OCI-LY1 (cell line): Measurements from ENCODE around the gene OR1B1.

Experiments used
- EZH2 ChIP-seq: fragments of 200-600 bp; sonication (generic), shearing (Covaris generic); IDR thresholded peaks from 2 replicates; pipeline ENCODE4 v1.8.0; 2017; ENCODE audit warnings: borderline replicate concordance, mixed run types, mild to moderate bottlenecking, antibody characterized with exemption, low read length, moderate library complexity, mixed read lengths
- TF ChIP-seq, protein P1 (sequence below): fragments of 200-600 bp; sonication (generic), shearing (Covaris generic); IDR thresholded peaks from 2 replicates; pipeline ENCODE4 v1.5.1; 2017; ENCODE audit warnings: mild to moderate bottlenecking, antibody characterized with exemption, low read length, moderate library complexity, mixed read lengths

DNA sequence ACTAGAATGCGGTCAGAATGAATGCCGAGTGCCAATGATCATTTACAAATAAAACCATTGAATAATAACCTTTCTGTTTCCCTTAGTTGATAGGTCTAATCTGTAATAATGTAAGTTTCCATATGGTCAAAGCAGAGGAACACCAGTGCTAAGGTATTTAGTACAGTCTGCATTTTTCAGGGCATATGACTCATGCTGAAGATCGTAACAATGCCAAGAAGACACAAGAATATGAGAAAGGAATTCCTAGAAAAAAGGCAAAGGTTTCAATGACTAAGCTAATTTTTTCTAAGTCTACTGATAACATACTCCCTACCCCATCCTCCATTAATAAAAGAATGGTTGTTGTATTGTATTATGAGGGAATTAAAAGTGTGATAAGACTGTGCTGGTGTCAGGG is 77.1 kb downstream of the OR1B1 start:
- TF ChIP-seq, protein P1, sequence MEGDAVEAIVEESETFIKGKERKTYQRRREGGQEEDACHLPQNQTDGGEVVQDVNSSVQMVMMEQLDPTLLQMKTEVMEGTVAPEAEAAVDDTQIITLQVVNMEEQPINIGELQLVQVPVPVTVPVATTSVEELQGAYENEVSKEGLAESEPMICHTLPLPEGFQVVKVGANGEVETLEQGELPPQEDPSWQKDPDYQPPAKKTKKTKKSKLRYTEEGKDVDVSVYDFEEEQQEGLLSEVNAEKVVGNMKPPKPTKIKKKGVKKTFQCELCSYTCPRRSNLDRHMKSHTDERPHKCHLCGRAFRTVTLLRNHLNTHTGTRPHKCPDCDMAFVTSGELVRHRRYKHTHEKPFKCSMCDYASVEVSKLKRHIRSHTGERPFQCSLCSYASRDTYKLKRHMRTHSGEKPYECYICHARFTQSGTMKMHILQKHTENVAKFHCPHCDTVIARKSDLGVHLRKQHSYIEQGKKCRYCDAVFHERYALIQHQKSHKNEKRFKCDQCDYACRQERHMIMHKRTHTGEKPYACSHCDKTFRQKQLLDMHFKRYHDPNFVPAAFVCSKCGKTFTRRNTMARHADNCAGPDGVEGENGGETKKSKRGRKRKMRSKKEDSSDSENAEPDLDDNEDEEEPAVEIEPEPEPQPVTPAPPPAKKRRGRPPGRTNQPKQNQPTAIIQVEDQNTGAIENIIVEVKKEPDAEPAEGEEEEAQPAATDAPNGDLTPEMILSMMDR, result no peak
- no peak for TF ChIP-seq EZH2
